ENCODE data around the gene LMOD2.

Gene LMOD2

GRCh38 chr7:123665157-123665556 is 9.5 kb downstream of the LMOD2 start:
- no peak overlapping the region for H3K4me3 ChIP-seq
- no peaks in the 10 kb centered on the region for H3K36me3 ChIP-seq
- no peak overlapping the region for H3K27ac ChIP-seq
- H3K4me2 ChIP-seq: no peak overlapping the region
- H3K9me3 ChIP-seq (replicated peaks in 1 of 11): no peaks in the 10 kb centered on the region
- H3K27me3 ChIP-seq: no peaks in the 10 kb centered on the region
- TF ChIP-seq Cebpa-rat (IDR thresholded peaks at IDR 0.05): no peak
- H4K20me1 ChIP-seq: no peaks in the 10 kb centered on the region
- peaks cover 0 to 7% (median 0%) of the 10 kb centered on the region in 10 experiments; a peak in 3 of 20 replicates for H3K4me1 ChIP-seq
- no peak overlapping the region for H3K9ac ChIP-seq

GRCh38 chr7:123665896-123666295 is 10.2 kb downstream of the LMOD2 start:
- no peaks in the 10 kb centered on the region for H4K20me1 ChIP-seq
- no peaks in the 10 kb centered on the region for H3K9me3 ChIP-seq (replicated peaks in 1 of 11)
- no peak overlapping the region for H3K27ac ChIP-seq
- H3K27me3 ChIP-seq: no peaks in the 10 kb centered on the region
- peaks cover 0 to 7% (median 0%) of the 10 kb centered on the region in 10 experiments; a peak in 3 of 20 replicates for H3K4me1 ChIP-seq
- TF ChIP-seq Cebpa-rat (IDR thresholded peaks at IDR 0.05): no peak
- no peaks in the 10 kb centered on the region for H3K36me3 ChIP-seq
- H3K4me2 ChIP-seq: no peak overlapping the region
- H3K4me3 ChIP-seq: no peak overlapping the region
- no peak overlapping the region for H3K9ac ChIP-seq

- Histone ChIP-seq H3K4me3 (no peak overlapping the region), H3K27ac (no peak overlapping the region), H3K4me2 (no peak overlapping the region), H3K9me3 (replicated peaks in 1 of 11) (no peaks in the 10 kb centered on the region), H3K36me3 (no peaks in the 10 kb centered on the region), H3K4me1 (peaks cover 0 to 6% (median 0%) of the 10 kb centered on the region in 10 experiments; a peak in 3 of 20 replicates), H3K9ac (no peak overlapping the region), H4K20me1 (no peaks in the 10 kb centered on the region), H3K27me3 (no peaks in the 10 kb centered on the region)
- TF ChIP-seq Cebpa-rat (IDR thresholded peaks at IDR 0.05): no peak
These were observed 10.8 kb downstream of the LMOD2 start for GRCh38 chr7:123666492-123666891.

GRCh38 chr7:123669485-123669884 is 13.8 kb downstream of the LMOD2 start:
- Histone ChIP-seq H3K36me3 (no peaks in the 10 kb centered on the region), H4K20me1 (no peaks in the 10 kb centered on the region), H3K27ac (no peak overlapping the region), H3K4me1 (no peaks in the 10 kb centered on the region), H3K9ac (no peak overlapping the region), H3K4me3 (no peak overlapping the region), H3K9me3 (replicated peaks in 1 of 11) (no peaks in the 10 kb centered on the region), H3K4me2 (no peak overlapping the region), H3K27me3 (no peaks in the 10 kb centered on the region)
- TF ChIP-seq Cebpa-rat (IDR thresholded peaks at IDR 0.05): no peak

GRCh38 chr7:123673137-123673732 is 17.6 kb downstream of the LMOD2 start:
- H3K27me3 ChIP-seq: no peaks in the 10 kb centered on the region
- H3K9ac ChIP-seq: no peak overlapping the region
- H4K20me1 ChIP-seq: no peaks in the 10 kb centered on the region; a peak in 1 of 22 replicates
- no peaks in the 10 kb centered on the region for H3K4me1 ChIP-seq
- no peak for TF ChIP-seq Cebpa-rat (IDR thresholded peaks at IDR 0.05)
- H3K4me2 ChIP-seq: no peak overlapping the region
- H3K4me3 ChIP-seq: no peak overlapping the region
- H3K9me3 ChIP-seq (replicated peaks in 1 of 11): no peaks in the 10 kb centered on the region
- H3K36me3 ChIP-seq: 0 out of 22 replicates have a peak, but pooled peaks cover 0 to 1% (median 0%) of the 10 kb centered on the region in 11 experiments
- H3K27ac ChIP-seq: no peak overlapping the region

GRCh38 chr7:123673752-123674398 is 18.2 kb downstream of the LMOD2 start:
- H3K9ac ChIP-seq: no peak overlapping the region
- H4K20me1 ChIP-seq: no peaks in the 10 kb centered on the region; a peak in 1 of 22 replicates
- TF ChIP-seq Cebpa-rat (IDR thresholded peaks at IDR 0.05): no peak
- no peak overlapping the region for H3K4me2 ChIP-seq
- H3K27me3 ChIP-seq: no peaks in the 10 kb centered on the region
- H3K4me3 ChIP-seq: no peak overlapping the region
- H3K36me3 ChIP-seq: peaks cover 0 to 6% (median 0%) of the 10 kb centered on the region in 11 experiments; a peak in 1 of 22 replicates
- no peak overlapping the region for H3K27ac ChIP-seq
- no peaks in the 10 kb centered on the region for H3K4me1 ChIP-seq
- H3K9me3 ChIP-seq (replicated peaks in 1 of 11): no peaks in the 10 kb centered on the region

GRCh38 chr7:123674399-123675180 is 18.9 kb downstream of the LMOD2 start:
- no peaks in the 10 kb centered on the region for H3K4me1 ChIP-seq
- no peak overlapping the region for H3K4me3 ChIP-seq
- no peaks in the 10 kb centered on the region for H3K27me3 ChIP-seq
- H3K9ac ChIP-seq: no peak overlapping the region
- no peak overlapping the region for H3K27ac ChIP-seq
- no peaks in the 10 kb centered on the region for H3K9me3 ChIP-seq (replicated peaks in 1 of 11)
- no peak overlapping the region for H3K4me2 ChIP-seq
- H3K36me3 ChIP-seq: peaks cover 0 to 12% (median 2%) of the 10 kb centered on the region in 11 experiments; a peak in 7 of 22 replicates
- H4K20me1 ChIP-seq: no peaks in the 10 kb centered on the region; a peak in 1 of 22 replicates
- no peak for TF ChIP-seq Cebpa-rat (IDR thresholded peaks at IDR 0.05)

- H3K4me1 ChIP-seq: no peaks in the 10 kb centered on the region
- H3K27ac ChIP-seq: no peak overlapping the region
- H3K9ac ChIP-seq: no peak overlapping the region
- TF ChIP-seq Cebpa-rat (IDR thresholded peaks at IDR 0.05): no peak
- H3K4me2 ChIP-seq: no peak overlapping the region
- peaks cover 3 to 18% (median 7%) of the 10 kb centered on the region in 11 experiments; a peak in 10 of 22 replicates for H3K36me3 ChIP-seq
- H3K4me3 ChIP-seq: no peak overlapping the region
- no peaks in the 10 kb centered on the region for H3K9me3 ChIP-seq (replicated peaks in 1 of 11)
- no peaks in the 10 kb centered on the region; a peak in 1 of 22 replicates for H4K20me1 ChIP-seq
- H3K27me3 ChIP-seq: no peaks in the 10 kb centered on the region
These were observed 19.5 kb downstream of the LMOD2 start for GRCh38 chr7:123675181-123675473.

GRCh38 chr7:123677061-123677715 is 21.5 kb downstream of the LMOD2 start:
- Histone ChIP-seq H3K9me3 (replicated peaks in 1 of 11) (no peaks in the 10 kb centered on the region), H3K27me3 (no peaks in the 10 kb centered on the region), H3K27ac (no peak overlapping the region), H3K36me3 (peaks cover 12 to 38% (median 28%) of the 10 kb centered on the region in 11 experiments; a peak in 20 of 22 replicates), H4K20me1 (peaks cover 0 to 3% (median 0%) of the 10 kb centered on the region in 11 experiments; a peak in 3 of 22 replicates), H3K9ac (no peak overlapping the region), H3K4me2 (no peak overlapping the region), H3K4me3 (no peak overlapping the region), H3K4me1 (no peaks in the 10 kb centered on the region)
- no peak for TF ChIP-seq Cebpa-rat (IDR thresholded peaks at IDR 0.05)
